GM06990 (cell line): ENCODE measurements around the gene TMEM248.

Source experiments
- DNase-seq: peaks from one replicate; pipeline ENCODE4 v3.0.0-alpha.2; 2011; ENCODE audit not compliant: insufficient read length; ENCODE audit errors: extremely low read depth
- H3K27me3 ChIP-seq: replicated peaks from 2 replicates; pipeline ENCODE4 v1.6.0; 2011; ENCODE audit warnings: low read length; ENCODE audit not compliant: control insufficient read depth, insufficient read depth
- H3K36me3 ChIP-seq: 2 replicates; pipeline ENCODE4 v1.5.1; 2011; ENCODE audit warnings: low read length; ENCODE audit not compliant: control insufficient read depth, insufficient read depth
- H3K4me3 ChIP-seq: replicated peaks from 2 replicates; pipeline ENCODE4 v1.5.1; 2011; ENCODE audit warnings: low read depth, mild to moderate bottlenecking, control low read depth, low read length
- TF ChIP-seq, protein P1 (sequence below): IDR thresholded peaks from 2 replicates; pipeline ENCODE4 v1.5.1; 2011; ENCODE audit warnings: low read length, control low read depth, mild to moderate bottlenecking, inconsistent platforms; ENCODE audit not compliant: insufficient read depth, poor library complexity, severe bottlenecking

The TMEM248 gene

DNA sequence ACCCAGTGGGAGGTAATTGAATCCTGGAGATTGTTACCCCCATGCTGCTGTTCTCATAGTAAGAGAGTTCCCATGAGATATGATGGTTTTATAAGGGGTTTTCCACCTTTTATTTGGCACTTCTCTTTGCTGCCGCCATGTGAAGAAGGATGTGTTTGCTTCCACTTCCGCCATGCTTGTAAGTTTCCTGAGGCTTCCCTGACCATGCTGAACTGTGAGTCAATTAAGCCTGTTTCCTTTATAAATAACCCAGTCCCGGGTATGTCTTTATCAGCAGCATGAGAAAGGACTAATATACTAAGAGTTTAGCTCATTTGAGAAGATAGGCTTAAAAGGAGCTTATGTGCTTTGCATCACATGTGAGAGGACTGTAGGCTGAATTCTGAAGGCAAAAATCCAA, 29.3 kb downstream of the TMEM248 start:
- H3K36me3 ChIP-seq: peaks cover 26% of the 10 kb centered on the region
- TF ChIP-seq, protein P1, sequence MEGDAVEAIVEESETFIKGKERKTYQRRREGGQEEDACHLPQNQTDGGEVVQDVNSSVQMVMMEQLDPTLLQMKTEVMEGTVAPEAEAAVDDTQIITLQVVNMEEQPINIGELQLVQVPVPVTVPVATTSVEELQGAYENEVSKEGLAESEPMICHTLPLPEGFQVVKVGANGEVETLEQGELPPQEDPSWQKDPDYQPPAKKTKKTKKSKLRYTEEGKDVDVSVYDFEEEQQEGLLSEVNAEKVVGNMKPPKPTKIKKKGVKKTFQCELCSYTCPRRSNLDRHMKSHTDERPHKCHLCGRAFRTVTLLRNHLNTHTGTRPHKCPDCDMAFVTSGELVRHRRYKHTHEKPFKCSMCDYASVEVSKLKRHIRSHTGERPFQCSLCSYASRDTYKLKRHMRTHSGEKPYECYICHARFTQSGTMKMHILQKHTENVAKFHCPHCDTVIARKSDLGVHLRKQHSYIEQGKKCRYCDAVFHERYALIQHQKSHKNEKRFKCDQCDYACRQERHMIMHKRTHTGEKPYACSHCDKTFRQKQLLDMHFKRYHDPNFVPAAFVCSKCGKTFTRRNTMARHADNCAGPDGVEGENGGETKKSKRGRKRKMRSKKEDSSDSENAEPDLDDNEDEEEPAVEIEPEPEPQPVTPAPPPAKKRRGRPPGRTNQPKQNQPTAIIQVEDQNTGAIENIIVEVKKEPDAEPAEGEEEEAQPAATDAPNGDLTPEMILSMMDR: no peak
- no peak for DNase-seq
- H3K4me3 ChIP-seq: no peak overlapping the region
- no peaks in the 10 kb centered on the region for H3K27me3 ChIP-seq

DNA sequence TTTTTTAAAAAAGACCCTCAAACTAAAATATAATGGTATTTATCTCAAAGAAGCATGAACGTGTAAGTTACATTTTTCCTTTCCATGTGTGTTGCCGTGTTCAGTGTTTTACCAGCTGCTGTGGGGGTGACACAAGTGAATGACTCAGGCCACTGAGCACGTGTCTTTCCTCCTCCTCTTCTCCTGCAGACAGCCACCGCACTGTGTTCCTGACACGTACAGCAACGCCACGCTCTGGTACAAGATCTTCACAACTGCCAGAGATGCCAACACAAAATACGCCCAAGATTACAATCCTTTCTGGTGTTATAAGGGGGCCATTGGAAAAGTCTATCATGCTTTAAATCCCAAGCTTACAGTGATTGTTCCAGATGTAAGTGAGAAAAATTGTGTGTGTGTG, 29.7 kb downstream of the TMEM248 start:
- no peak overlapping the region for H3K4me3 ChIP-seq
- TF ChIP-seq, protein P1: no peak
- peaks cover 29% of the 10 kb centered on the region for H3K36me3 ChIP-seq

DNA sequence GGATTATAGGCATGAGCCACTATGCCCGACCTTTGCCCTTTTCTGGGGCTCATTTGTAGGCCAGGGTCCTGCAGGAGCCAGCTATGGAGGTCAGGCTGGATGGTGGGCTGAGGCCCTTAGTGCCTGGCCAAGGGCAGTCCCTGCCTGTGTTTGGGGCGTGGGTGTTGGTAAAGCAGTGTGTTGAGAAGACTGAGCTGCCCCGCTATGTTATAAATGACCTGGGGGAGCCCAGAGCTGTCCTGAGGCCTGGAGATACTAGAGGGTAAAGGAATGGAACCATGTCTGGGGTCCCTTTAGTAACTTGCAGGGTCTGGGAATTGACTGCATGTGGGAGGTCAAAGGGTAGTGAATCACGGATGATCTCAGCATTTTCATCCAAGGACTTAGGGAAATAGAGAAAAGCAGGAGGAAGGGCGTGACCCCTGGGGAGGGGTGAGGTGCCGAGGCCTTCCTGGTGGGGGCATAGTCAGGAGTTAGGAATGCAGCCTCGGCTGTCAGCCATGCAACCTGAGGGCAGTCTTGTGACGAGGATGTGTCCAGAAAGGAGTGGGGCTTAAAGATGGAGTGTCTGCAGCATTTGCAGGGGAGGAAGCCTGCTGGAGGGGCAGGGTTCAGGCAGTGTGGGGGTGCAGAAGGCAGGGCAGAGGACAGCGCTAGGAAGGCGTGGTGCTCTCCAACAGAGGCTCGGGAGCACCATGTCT, 31.5 kb downstream of the TMEM248 start:
- DNase-seq: no peak
- TF ChIP-seq, protein P1: no peak
- Histone ChIP-seq H3K4me3 (no peak overlapping the region), H3K27me3 (no peaks in the 10 kb centered on the region), H3K36me3 (peaks cover 30% of the 10 kb centered on the region)

More for the DNA sequence above, 29.7 kb downstream of the TMEM248 start:
- no peak for DNase-seq
- no peaks in the 10 kb centered on the region for H3K27me3 ChIP-seq

DNA sequence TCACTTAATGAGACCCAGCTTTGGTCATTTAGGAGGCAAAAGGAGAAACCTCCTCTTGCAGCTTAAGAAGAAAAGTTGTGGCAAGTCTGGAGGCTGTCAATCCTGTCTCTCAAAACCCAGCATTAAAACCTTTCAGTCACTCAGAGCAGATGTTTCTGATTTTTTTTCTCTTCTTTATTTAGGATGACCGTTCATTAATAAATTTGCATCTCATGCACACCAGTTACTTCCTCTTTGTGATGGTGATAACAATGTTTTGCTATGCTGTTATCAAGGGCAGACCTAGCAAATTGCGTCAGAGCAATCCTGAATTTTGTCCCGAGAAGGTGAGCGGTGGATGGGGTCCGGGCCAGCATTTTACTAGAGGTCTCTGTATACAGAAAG, 32.0 kb downstream of the TMEM248 start:
- DNase-seq: no peak
- Histone ChIP-seq H3K27me3 (no peaks in the 10 kb centered on the region), H3K36me3 (peaks cover 32% of the 10 kb centered on the region), H3K4me3 (no peak overlapping the region)
- TF ChIP-seq, protein P1: no peak

DNA sequence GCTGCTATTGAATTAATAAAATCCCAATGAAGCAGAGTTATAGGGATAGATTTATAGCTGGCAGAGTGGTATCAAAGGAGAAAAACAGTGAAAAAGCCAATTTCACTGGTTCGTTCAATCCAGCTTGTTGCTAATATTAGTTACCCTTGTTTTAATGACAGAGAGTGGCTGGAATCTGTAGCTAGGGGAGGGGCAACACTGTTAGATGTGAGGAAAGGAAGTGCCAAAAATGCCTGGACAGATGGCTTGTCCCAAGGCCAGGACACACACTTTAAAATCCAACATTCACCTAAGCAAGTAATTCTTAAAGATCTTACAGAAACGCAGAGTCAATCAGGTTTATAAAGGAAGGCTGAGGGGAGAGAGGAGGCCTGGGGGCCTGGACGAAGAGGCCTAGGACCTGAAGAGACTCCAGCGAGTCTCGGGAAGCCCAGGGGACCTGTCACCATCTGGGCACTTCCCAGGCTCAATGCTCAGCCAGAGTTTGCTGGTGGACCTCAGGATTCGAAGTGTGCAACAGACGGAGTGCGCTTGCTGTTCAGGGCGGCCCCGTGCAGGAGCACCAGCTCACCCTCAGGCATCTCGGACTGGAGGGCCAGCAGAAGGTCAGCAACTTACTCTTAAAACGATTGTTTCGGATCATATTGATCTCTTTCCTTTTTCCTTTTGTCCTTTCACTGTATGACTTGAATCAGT, 36.7 kb downstream of the TMEM248 start:
- DNase-seq: no peak
- H3K36me3 ChIP-seq: peaks cover 26% of the 10 kb centered on the region
- no peaks in the 10 kb centered on the region for H3K27me3 ChIP-seq
- no peak overlapping the region for H3K4me3 ChIP-seq
- TF ChIP-seq, protein P1: no peak
